ENCODE data around the gene ECHS1. TPM values are rescaled to one million over a fixed set of nuclear protein-coding genes. Genes with fewer than 3 reads are reported as not detected.

ECHS1 gene
- total and polyA plus RNA-seq, 2 of the 8 experiments (the other 6 are each of a cell fraction or from before 2014, with no cell fraction given), result 41.7 to 101 TPM

DNA sequence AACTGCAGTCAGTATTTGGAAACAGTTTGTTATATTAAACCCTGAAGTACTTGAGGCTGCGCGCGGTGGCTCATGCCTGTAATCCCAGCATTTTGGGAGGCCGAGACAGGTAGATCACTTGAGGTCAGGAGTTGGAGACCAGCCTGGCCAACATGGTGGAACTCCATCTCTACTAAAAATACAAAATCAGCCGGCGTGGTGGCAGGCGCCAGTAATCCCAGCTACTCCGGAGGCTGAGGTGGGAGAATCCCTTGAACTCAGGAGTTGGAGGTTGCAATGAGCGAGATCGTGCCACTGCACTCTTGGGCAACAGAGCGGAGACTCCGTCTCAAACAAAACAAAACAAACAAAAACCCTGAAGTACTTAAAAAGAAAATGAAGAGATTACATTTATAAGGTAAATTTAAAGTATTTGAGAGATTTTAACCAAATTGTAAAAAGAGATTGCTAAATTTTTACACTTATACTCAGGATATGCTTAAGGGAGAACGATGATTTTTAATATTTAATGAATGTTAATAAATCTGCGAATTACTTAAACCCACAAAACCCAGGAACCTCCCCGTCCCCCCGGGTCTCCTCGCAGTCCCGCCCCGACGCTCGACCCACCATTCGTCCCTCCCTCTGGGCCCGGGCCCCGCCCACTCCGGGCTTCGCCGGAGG is 20.4 kb upstream of the ECHS1 start (continued):
- TF ChIP-seq CHD7 (IDR thresholded peaks at IDR 0.05; ENCODE audit: insufficient replicate concordance, low read length) (no peak), TEAD4 (IDR thresholded peaks at IDR 0.05; ENCODE audit: low read depth, low read length) (no peak), POU5F1 (IDR thresholded peaks at IDR 0.05; ENCODE audit: low read depth, low read length) (no peak), BCL11A (IDR thresholded peaks at IDR 0.05; ENCODE audit: low read depth in 2 of 2, low read length in 2 of 2) (no peak), RFX5 (IDR thresholded peaks at IDR 0.05; ENCODE audit: borderline replicate concordance, low read depth, low read length) (no peak), SRF (IDR thresholded peaks at IDR 0.05; ENCODE audit: low read depth, low read length) (no peak), USF2 (IDR thresholded peaks at IDR 0.05; ENCODE audit: low read length) (no peak), TAF1 (IDR thresholded peaks at IDR 0.05; ENCODE audit: low read depth, low read length) (no peak), CBX8 (IDR thresholded peaks at IDR 0.05; ENCODE audit: borderline replicate concordance, low read depth, low read length) (no peak), EP300 (IDR thresholded peaks at IDR 0.05; ENCODE audit: borderline replicate concordance in 1 of 2, low read depth in 2 of 2, low read length in 2 of 2) (no peak)
